HEK293 (cell line): ENCODE data around the gene CLCN7.
A peak's percentile ranks its signal among the peaks of the same experiment; 100 is the strongest.

Experiments
- AEBP2 ChIP-seq: fragments of 450-650 bp; formaldehyde crosslinking; IDR thresholded peaks from 2 replicates; pipeline ENCODE4 v1.5.1; 2016; ENCODE audit warnings: missing biosample characterization, missing genetic modification characterization, borderline replicate concordance
- FEZF1 ChIP-seq: fragments of 450-650 bp; formaldehyde crosslinking; IDR thresholded peaks from 2 replicates; pipeline ENCODE4 v1.5.1; 2016; ENCODE audit warnings: missing biosample characterization, missing genetic modification characterization
- GLI2 ChIP-seq: fragments of 450-650 bp; formaldehyde crosslinking; IDR thresholded peaks from 2 replicates; pipeline ENCODE4; 2017; ENCODE audit warnings: missing biosample characterization, missing genetic modification characterization, low read depth, borderline replicate concordance
- GLIS1 ChIP-seq: fragments of 450-650 bp; formaldehyde crosslinking; IDR thresholded peaks from 2 replicates; pipeline ENCODE4 v1.5.1; 2016; ENCODE audit warnings: missing biosample characterization, missing genetic modification characterization
- HOXC10 ChIP-seq: sonication (generic); formaldehyde crosslinking; IDR thresholded peaks from 2 replicates; pipeline ENCODE4 v1.8.1; 2023; ENCODE audit warnings: mild to moderate bottlenecking, missing genetic modification reagents
- KLF8 ChIP-seq: fragments of 450-650 bp; formaldehyde crosslinking; IDR thresholded peaks from 2 replicates; pipeline ENCODE4 v1.5.1; 2016; ENCODE audit warnings: missing biosample characterization, missing genetic modification characterization
- SETDB1 ChIP-seq: IDR thresholded peaks from one replicate; pipeline ENCODE4 v1.6.1; 2017; ENCODE audit warnings: mild to moderate bottlenecking, low read length, moderate library complexity, mixed read lengths; ENCODE audit not compliant: insufficient read length
- SP7 ChIP-seq: fragments of 450-650 bp; formaldehyde crosslinking; IDR thresholded peaks from 2 replicates; pipeline ENCODE4 v1.5.1; 2016; ENCODE audit warnings: missing biosample characterization, missing genetic modification characterization
- TRIM28 ChIP-seq: IDR thresholded peaks from 2 replicates; pipeline ENCODE4 v1.6.1; 2011; ENCODE audit warnings: low read length, control low read depth, borderline replicate concordance
- ZFP3 ChIP-seq: fragments of 450-650 bp; formaldehyde crosslinking; IDR thresholded peaks from 2 replicates; pipeline ENCODE4 v1.5.1; 2016; ENCODE audit warnings: low read depth, missing biosample characterization, missing genetic modification characterization
- ZFP37 ChIP-seq: fragments of 450-650 bp; formaldehyde crosslinking; IDR thresholded peaks from 2 replicates; pipeline ENCODE4 v1.5.1; 2016; ENCODE audit warnings: missing biosample characterization, missing genetic modification characterization
- ZFP69B ChIP-seq: fragments of 450-650 bp; formaldehyde crosslinking; IDR thresholded peaks from 2 replicates; pipeline ENCODE4 v1.5.1; 2016; ENCODE audit warnings: missing biosample characterization, missing genetic modification characterization
- ZNF10 ChIP-seq: fragments of 450-650 bp; formaldehyde crosslinking; IDR thresholded peaks from 2 replicates; pipeline ENCODE4 v1.5.1; 2017; ENCODE audit warnings: missing biosample characterization, missing genetic modification characterization
- ZNF112 ChIP-seq: fragments of 450-650 bp; formaldehyde crosslinking; IDR thresholded peaks from 2 replicates; pipeline ENCODE4 v1.5.0; 2017; ENCODE audit warnings: missing biosample characterization, missing genetic modification characterization
- ZNF18 ChIP-seq: fragments of 450-650 bp; formaldehyde crosslinking; IDR thresholded peaks from 2 replicates; pipeline ENCODE4 v1.5.1; 2016; ENCODE audit warnings: missing biosample characterization, missing genetic modification characterization
- ZNF214 ChIP-seq: fragments of 450-650 bp; formaldehyde crosslinking; IDR thresholded peaks from 2 replicates; pipeline ENCODE4 v1.5.1; 2017; ENCODE audit warnings: missing biosample characterization, mild to moderate bottlenecking, missing genetic modification characterization, borderline replicate concordance
- ZNF362 ChIP-seq: fragments of 450-650 bp; formaldehyde crosslinking; IDR thresholded peaks from 2 replicates; pipeline ENCODE4 v1.5.1; 2016; ENCODE audit warnings: missing biosample characterization, missing genetic modification characterization
- ZNF394 ChIP-seq: fragments of 450-650 bp; formaldehyde crosslinking; IDR thresholded peaks from 2 replicates; pipeline ENCODE4 v1.5.1; 2016; ENCODE audit warnings: missing biosample characterization, missing genetic modification characterization, mild to moderate bottlenecking, moderate library complexity, borderline replicate concordance
- ZNF398 ChIP-seq: fragments of 450-650 bp; formaldehyde crosslinking; IDR thresholded peaks from 2 replicates; pipeline ENCODE4 v1.5.1; 2017; ENCODE audit warnings: missing biosample characterization, missing genetic modification characterization
- ZNF426 ChIP-seq: fragments of 450-650 bp; formaldehyde crosslinking; IDR thresholded peaks from 2 replicates; pipeline ENCODE4 v1.5.1; 2017; ENCODE audit warnings: missing biosample characterization, missing genetic modification characterization, mild to moderate bottlenecking, inconsistent platforms, moderate library complexity
- ZNF48 ChIP-seq: fragments of 450-650 bp; formaldehyde crosslinking; IDR thresholded peaks from 2 replicates; pipeline ENCODE4 v1.5.1; 2016; ENCODE audit warnings: missing biosample characterization, missing genetic modification characterization
- ZNF580 ChIP-seq: fragments of 450-650 bp; formaldehyde crosslinking; IDR thresholded peaks from 2 replicates; pipeline ENCODE4 v1.5.1; 2016; ENCODE audit warnings: missing biosample characterization, missing genetic modification characterization
- ZNF585B ChIP-seq: fragments of 450-650 bp; formaldehyde crosslinking; IDR thresholded peaks from 2 replicates; pipeline ENCODE4 v1.5.1; 2016; ENCODE audit warnings: missing biosample characterization, missing genetic modification characterization
- ZNF596 ChIP-seq: fragments of 450-650 bp; IDR thresholded peaks from 2 replicates; pipeline ENCODE4 v1.5.0; 2018; ENCODE audit warnings: missing biosample characterization, mild to moderate bottlenecking, missing genetic modification characterization, moderate library complexity
- ZNF600 ChIP-seq: fragments of 450-650 bp; formaldehyde crosslinking; IDR thresholded peaks from 2 replicates; pipeline ENCODE4 v1.5.1; 2016; ENCODE audit warnings: missing biosample characterization, missing genetic modification characterization
- ZNF610 ChIP-seq: fragments of 450-650 bp; formaldehyde crosslinking; IDR thresholded peaks from 2 replicates; pipeline ENCODE4 v1.5.1; 2016; ENCODE audit warnings: missing biosample characterization, missing genetic modification characterization, borderline replicate concordance
- ZNF626 ChIP-seq: fragments of 450-650 bp; sonication (Bioruptor Pico); formaldehyde crosslinking; IDR thresholded peaks from 2 replicates; pipeline ENCODE4 v1.5.1; 2018; ENCODE audit warnings: missing biosample characterization, missing genetic modification characterization, inconsistent platforms
- ZNF639 ChIP-seq: fragments of 450-650 bp; formaldehyde crosslinking; IDR thresholded peaks from 2 replicates; pipeline ENCODE4 v1.5.1; 2016; ENCODE audit warnings: missing biosample characterization, missing genetic modification characterization
- ZNF658 ChIP-seq: fragments of 450-650 bp; formaldehyde crosslinking; IDR thresholded peaks from 2 replicates; pipeline ENCODE4; 2016; ENCODE audit warnings: missing biosample characterization, missing genetic modification characterization
- ZNF776 ChIP-seq: fragments of 450-650 bp; formaldehyde crosslinking; IDR thresholded peaks from 2 replicates; pipeline ENCODE4 v1.5.0; 2017; ENCODE audit warnings: missing biosample characterization, missing genetic modification characterization, borderline replicate concordance
- ZSCAN4 ChIP-seq: fragments of 450-650 bp; formaldehyde crosslinking; IDR thresholded peaks from 2 replicates; pipeline ENCODE4 v1.5.1; 2017; ENCODE audit warnings: missing biosample characterization, missing genetic modification characterization

CLCN7 gene

GRCh38 chr16:1413684-1414531 lies 60.9 kb downstream of the CLCN7 start (continued):
- 0 out of 2 replicates have a peak, but pooled peaks have one; percentile 19 for TF ChIP-seq SP7 (tag by site-specific recombination)
- TF ChIP-seq GLI2 (tag by site-specific recombination), result no peak
- TF ChIP-seq GLIS1 (tag by site-specific recombination), result no peak
- TF ChIP-seq ZFP3 (tag by site-specific recombination), result no peak
- no peak for TF ChIP-seq ZSCAN4
- TF ChIP-seq ZNF658 (tag by site-specific recombination), result no peak
- TF ChIP-seq ZFP37 (tag by site-specific recombination), result no peak
- TF ChIP-seq ZNF394 (tag by site-specific recombination), result no peak
- peak; percentile 41; the same call in 1 of the 2 replicates for TF ChIP-seq ZNF398
- no peak for TF ChIP-seq ZNF112
- TF ChIP-seq ZNF18 (tag by site-specific recombination), result no peak
- no peak for TF ChIP-seq ZNF48 (tag by site-specific recombination)
- TF ChIP-seq ZNF600, result no peak
- no peak for TF ChIP-seq KLF8 (tag by site-specific recombination)
- TF ChIP-seq FEZF1 (tag by site-specific recombination), result no peak
- no peak for TF ChIP-seq ZNF362
- TF ChIP-seq ZNF610 (tag by site-specific recombination), result 0 out of 2 replicates have a peak, but pooled peaks have one; percentile 23
- peak; percentile 41; the same call in 1 of the 2 replicates for TF ChIP-seq ZNF580
- TF ChIP-seq SETDB1, result no peak
- TF ChIP-seq ZNF585B (tag by site-specific recombination), result no peak
- no peak for TF ChIP-seq TRIM28
- 0 out of 2 replicates have a peak, but pooled peaks have one; percentile 45 for TF ChIP-seq ZNF596 (tag by site-specific recombination)
- TF ChIP-seq ZNF426 (tag by site-specific recombination), result no peak
- 0 out of 2 replicates have a peak, but pooled peaks have one; percentile 47 for TF ChIP-seq ZNF10 (tag by site-specific recombination)
- no peak for TF ChIP-seq HOXC10 (CRISPR knock-in tag)
- TF ChIP-seq ZNF626 (tag by site-specific recombination), result no peak
- TF ChIP-seq ZFP69B, result peak; percentile 84
- TF ChIP-seq ZNF639 (tag by site-specific recombination), result no peak
- TF ChIP-seq ZNF776, result no peak
- no peak for TF ChIP-seq AEBP2 (tag by site-specific recombination)
- no peak for TF ChIP-seq ZNF214
